Measurements from ENCODE around the gene SMIM35. TPM values are rescaled to one million over a fixed set of nuclear protein-coding genes. Genes with fewer than 3 reads are reported as not detected.

SMIM35 gene
- total and polyA plus RNA-seq, 7 donors = 0.09 TPM; not detected in 6

- H3K27ac ChIP-seq = no peak overlapping the region
- H3K4me1 ChIP-seq = no peaks in the 10 kb centered on the region
- peak in 1 of 2 donors; percentile 42 for DNase-seq
- TF ChIP-seq, protein P1, sequence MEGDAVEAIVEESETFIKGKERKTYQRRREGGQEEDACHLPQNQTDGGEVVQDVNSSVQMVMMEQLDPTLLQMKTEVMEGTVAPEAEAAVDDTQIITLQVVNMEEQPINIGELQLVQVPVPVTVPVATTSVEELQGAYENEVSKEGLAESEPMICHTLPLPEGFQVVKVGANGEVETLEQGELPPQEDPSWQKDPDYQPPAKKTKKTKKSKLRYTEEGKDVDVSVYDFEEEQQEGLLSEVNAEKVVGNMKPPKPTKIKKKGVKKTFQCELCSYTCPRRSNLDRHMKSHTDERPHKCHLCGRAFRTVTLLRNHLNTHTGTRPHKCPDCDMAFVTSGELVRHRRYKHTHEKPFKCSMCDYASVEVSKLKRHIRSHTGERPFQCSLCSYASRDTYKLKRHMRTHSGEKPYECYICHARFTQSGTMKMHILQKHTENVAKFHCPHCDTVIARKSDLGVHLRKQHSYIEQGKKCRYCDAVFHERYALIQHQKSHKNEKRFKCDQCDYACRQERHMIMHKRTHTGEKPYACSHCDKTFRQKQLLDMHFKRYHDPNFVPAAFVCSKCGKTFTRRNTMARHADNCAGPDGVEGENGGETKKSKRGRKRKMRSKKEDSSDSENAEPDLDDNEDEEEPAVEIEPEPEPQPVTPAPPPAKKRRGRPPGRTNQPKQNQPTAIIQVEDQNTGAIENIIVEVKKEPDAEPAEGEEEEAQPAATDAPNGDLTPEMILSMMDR (IDR thresholded peaks at IDR 0.05) = no peak
- intact Hi-C loops (cut with DNase I) = no loop called here
- H3K36me3 ChIP-seq (ENCODE audit: insufficient read depth in 1 of 2, low read depth in 1 of 2) = no peaks in the 10 kb centered on the region
- H3K9me3 ChIP-seq = no peaks in the 10 kb centered on the region
- peaks cover 0 to 2% (median 0%) of the 10 kb centered on the region in 3 donors for H3K27me3 ChIP-seq (ENCODE audit: insufficient read depth in 3 of 3, low read length in 2 of 3)
- no peak for ATAC-seq
- 74 to 79% (median 78%) methylated on average over 9 of the region's 9 CpGs for WGBS, 3 donors
- H3K4me3 ChIP-seq = no peak overlapping the region
These were observed 31.2 kb upstream of the SMIM35 start for GRCh38 chr11:118117790-118118601.

DNA sequence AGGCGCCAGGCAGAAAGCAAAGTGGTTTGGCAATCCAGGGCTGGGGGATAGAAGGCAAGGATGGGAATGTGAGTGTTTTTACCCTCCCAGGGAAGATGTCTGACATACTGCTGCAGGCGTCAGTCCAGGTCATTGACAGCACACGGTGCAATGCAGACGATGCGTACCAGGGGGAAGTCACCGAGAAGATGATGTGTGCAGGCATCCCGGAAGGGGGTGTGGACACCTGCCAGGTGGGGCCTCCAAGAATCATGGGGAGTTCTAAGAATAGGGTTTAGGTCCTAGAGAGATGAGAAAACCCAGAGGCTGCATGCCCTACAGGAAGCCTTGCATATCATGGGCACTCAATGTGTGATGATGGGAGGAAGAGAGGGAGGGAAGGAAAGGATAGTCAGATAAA, 28.3 kb upstream of the SMIM35 start:
- Histone ChIP-seq H3K36me3 (ENCODE audit: insufficient read depth in 1 of 2, low read depth in 1 of 2) (no peaks in the 10 kb centered on the region), H3K4me3 (no peak overlapping the region), H3K9me3 (no peaks in the 10 kb centered on the region), H3K27me3 (ENCODE audit: insufficient read depth in 3 of 3, low read length in 2 of 3) (peaks cover 0 to 2% (median 0%) of the 10 kb centered on the region in 3 donors), H3K27ac (no peak overlapping the region), H3K4me1 (no peaks in the 10 kb centered on the region)
- DNase-seq = no peak
- no peak for ATAC-seq
- TF ChIP-seq, protein P1 (IDR thresholded peaks at IDR 0.05) = no peak
- WGBS, 3 donors = 87 to 93% (median 90%) methylated on average over 7 of the region's 7 CpGs
- intact Hi-C loops (cut with DNase I) = no loop called here

DNA sequence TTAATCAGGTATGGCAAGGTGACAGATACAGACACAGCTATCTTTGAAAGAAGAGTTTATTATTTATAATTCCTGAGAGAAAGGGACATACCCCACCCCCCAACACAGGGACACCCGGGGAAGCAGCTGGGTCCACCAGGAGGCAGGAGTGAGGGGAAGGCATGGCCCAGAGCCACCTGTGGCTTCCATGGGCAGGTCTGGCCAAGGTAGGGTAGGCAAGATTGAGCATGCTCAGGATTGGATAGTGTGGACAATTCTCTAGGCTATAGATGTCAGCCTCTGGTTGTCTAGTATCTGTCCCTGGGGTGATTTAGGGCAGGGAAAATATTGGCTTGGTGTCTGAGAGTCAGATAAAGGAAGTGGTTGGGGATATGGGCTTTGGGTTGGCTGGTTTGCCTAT, 27.5 kb upstream of the SMIM35 start:
- H3K27ac ChIP-seq = no peak overlapping the region
- TF ChIP-seq, protein P1 (IDR thresholded peaks at IDR 0.05) = no peak

DNA sequence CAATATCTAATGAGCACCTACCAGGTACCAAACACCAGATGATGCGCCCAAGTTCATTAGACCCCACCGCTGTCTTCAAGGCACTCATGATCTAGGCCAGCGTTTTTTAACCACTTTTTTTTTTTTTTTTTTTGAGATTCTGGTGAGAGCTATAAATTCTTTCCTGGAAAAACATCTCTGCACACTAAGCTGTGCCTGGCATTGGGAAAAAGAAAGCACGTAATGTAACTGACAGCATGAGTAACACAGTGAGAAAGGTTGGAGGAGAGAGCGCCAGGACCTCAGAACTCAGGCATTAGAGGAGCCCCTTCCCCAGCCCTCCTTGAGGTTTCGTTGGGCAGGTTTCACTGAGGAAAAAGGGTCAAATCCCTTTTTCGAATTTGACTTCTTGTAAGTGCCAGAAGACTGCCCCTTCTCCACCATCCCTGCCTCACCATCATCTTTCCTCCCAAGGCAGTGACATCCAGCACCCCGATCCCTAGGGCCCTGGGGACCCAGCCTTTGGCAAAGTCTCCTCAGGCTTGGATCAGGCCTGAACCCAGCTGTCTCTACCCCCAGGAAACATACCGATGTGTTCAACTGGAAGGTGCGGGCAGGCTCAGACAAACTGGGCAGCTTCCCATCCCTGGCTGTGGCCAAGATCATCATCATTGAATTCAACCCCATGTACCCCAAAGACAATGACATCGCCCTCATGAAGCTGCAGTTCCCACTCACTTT, 26.1 kb upstream of the SMIM35 start:
- Histone ChIP-seq H3K27ac (no peak overlapping the region), H3K27me3 (ENCODE audit: insufficient read depth in 3 of 3, low read length in 2 of 3) (peaks cover 0 to 2% (median 0%) of the 10 kb centered on the region in 3 donors), H3K4me3 (no peak overlapping the region), H3K4me1 (peaks cover 4% of the 10 kb centered on the region), H3K9me3 (no peaks in the 10 kb centered on the region), H3K36me3 (ENCODE audit: insufficient read depth in 1 of 2, low read depth in 1 of 2) (no peaks in the 10 kb centered on the region)
- ATAC-seq (no peak), DNase-seq (no peak)
- intact Hi-C loops (cut with DNase I) = no loop called here
- 76 to 88% (median 82%) methylated on average over 11 of the region's 11 CpGs for WGBS, 3 donors
- TF ChIP-seq, protein P1 (IDR thresholded peaks at IDR 0.05) = no peak

More for the DNA sequence above, 27.5 kb upstream of the SMIM35 start:
- 63 to 75% (median 69%) methylated on average over 1 of the region's 1 CpG for WGBS, 3 donors
- ATAC-seq (no peak), DNase-seq (no peak)
- no peaks in the 10 kb centered on the region for H3K9me3 ChIP-seq
- H3K4me3 ChIP-seq = no peak overlapping the region
- intact Hi-C loops (cut with DNase I) = no loop called here
- H3K4me1 ChIP-seq = peaks cover 4% of the 10 kb centered on the region
- H3K36me3 ChIP-seq (ENCODE audit: insufficient read depth in 1 of 2, low read depth in 1 of 2) = no peaks in the 10 kb centered on the region
- H3K27me3 ChIP-seq (ENCODE audit: insufficient read depth in 3 of 3, low read length in 2 of 3) = peaks cover 0 to 2% (median 0%) of the 10 kb centered on the region in 3 donors

All from psoas muscle (tissue), 8 donors.